OCI-LY7 (cell line): ENCODE results near the gene AKAP13.

Experiments
- CTCF ChIP-seq: fragments of 200-600 bp; sonication (generic); conservative IDR thresholded peaks from 2 replicates; pipeline ENCODE4 v1.5.1; 2014; ENCODE audit warnings: mild to moderate bottlenecking, antibody characterized with exemption, low read length, moderate library complexity, mixed read lengths
- EZH2phosphoT487 ChIP-seq: fragments of 200-600 bp; sonication (generic); IDR thresholded peaks from 2 replicates; pipeline ENCODE4 v1.6.1; 2018; ENCODE audit warnings: low read depth, borderline replicate concordance, mild to moderate bottlenecking, mixed run types, antibody characterized with exemption, low read length, moderate library complexity, mixed read lengths

- no peak for TF ChIP-seq CTCF
- TF ChIP-seq EZH2phosphoT487, result no peak
Measured at GRCh38 chr15:85591622-85592021, 211.2 kb downstream of the AKAP13 start.
